Measurements from ENCODE around the gene FES.

DNA sequence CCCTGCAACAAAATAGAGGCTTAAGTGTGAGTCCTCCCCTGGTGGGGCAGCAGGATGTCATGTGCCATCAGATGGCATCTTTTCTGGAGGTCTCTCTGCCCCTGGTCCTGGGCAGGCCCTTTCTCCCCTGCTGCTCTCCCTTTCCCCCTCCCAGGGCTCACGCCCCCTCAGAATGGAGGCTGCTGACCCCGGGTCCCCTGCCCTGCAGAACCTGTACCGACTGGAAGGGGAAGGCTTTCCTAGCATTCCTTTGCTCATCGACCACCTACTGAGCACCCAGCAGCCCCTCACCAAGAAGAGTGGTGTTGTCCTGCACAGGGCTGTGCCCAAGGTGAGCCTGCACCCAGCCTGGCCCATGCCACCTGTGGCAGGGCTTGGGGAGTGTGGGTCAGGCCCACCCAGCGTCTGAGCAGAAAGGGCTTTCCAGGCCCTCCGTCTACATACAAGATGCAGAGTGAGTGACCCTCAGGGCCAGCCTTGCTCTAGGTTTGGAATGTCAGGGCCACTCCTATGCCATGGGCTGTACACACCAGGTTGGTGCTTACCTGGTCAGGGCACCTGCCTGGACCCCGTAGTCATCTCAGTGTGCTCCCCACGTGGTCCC is 7.1 kb downstream of the FES start:
- TF ChIP-seq POLR2AphosphoS5 (IDR thresholded peaks at IDR 0.05) (no peak), POLR2A (IDR thresholded peaks at IDR 0.05) (no peak)
